Left lung (tissue), 10 donors: ENCODE data around the gene NWD2. TPM values are rescaled to one million over a fixed set of nuclear protein-coding genes. Genes with fewer than 3 reads are reported as not detected.
A peak's percentile ranks its signal among the peaks of the same experiment; 100 is the strongest.

Experiments used
- ATAC-seq: fragments of 200-7000 bp; cut with Tn5 transposase; one replicate; pipeline ENCODE4 v1.9.1; 2020; ENCODE audit warnings: moderate library complexity
- DNase-seq, 4 donors: peaks; one replicate each; pipeline ENCODE4 v3.0.0-alpha.2; 2013 to 2020
- H3K27ac ChIP-seq, 2 donors: fragments of 200-600 bp; sonication (generic) in 1 of 2; one replicate each; pipeline versions ENCODE4 v1.5.0 to v1.8.0; 2020 to 2021
- H3K27me3 ChIP-seq, 2 donors: fragments of 200-600 bp; sonication (generic) in 1 of 2; one replicate each; pipeline versions ENCODE4 v1.5.0 to v1.8.0; 2020 to 2021
- H3K36me3 ChIP-seq, 2 donors: fragments of 200-600 bp; sonication (generic) in 1 of 2; one replicate each; pipeline versions ENCODE4 v1.5.0 to v1.8.0; 2020 to 2021
- H3K4me1 ChIP-seq, 2 donors: fragments of 200-600 bp; one replicate each; pipeline ENCODE4 v1.8.0; 2021
- H3K4me3 ChIP-seq, 2 donors: fragments of 200-600 bp; sonication (generic) in 1 of 2; one replicate each; pipeline versions ENCODE4 v1.5.0 to v1.8.0; 2020 to 2021; ENCODE audit warnings: mild to moderate bottlenecking in 1 of 2
- H3K9me3 ChIP-seq, 2 donors: fragments of 200-600 bp; sonication (generic) in 1 of 2; one replicate each; pipeline versions ENCODE4 v1.5.0 to v1.8.0; 2020 to 2021
- CTCF ChIP-seq, 2 donors: fragments of 200-600 bp; sonication (generic) in 1 of 2; IDR thresholded peaks; one replicate each; pipeline versions ENCODE4 v1.5.0 to v1.8.0; 2021; ENCODE audit warnings: antibody characterized with exemption in 2 of 2
- intact Hi-C, 2 donors: fragments of 100-400 bp; cut with DNase I; formaldehyde crosslinking; loops; one replicate each; pipeline versions ENCODE4 v1.11.2 to v1.14.2; 2022
- polyA plus RNA-seq, 6 donors: library from polyadenylated mRNA; unstranded; fragments of 120-200 nt; gene quantifications; one replicate each; pipeline ENCODE4 v1.2.1, GENCODE V29; 2013; ENCODE audit not compliant: insufficient read length in 6 of 6
- total RNA-seq, 2 donors: library from RNA; stranded (reverse); fragmentation: NEBNext Ultra II Directional; extraction: Animal tissue kit (Norgen Biotek cat#: 25700); gene quantifications; one replicate each; pipeline ENCODE4 v1.2.1, GENCODE V29; 2021
- donor health status: DM: no; HTN: yes; CAD: no.
- donor health status: DM: no; HTN: no; CAD: no.

Gene NWD2
- total and polyA plus RNA-seq, 8 donors: 0.01 to 0.03 (median 0.03) TPM; not detected in 3

GRCh38 chr4:37245391-37245954, 930 bp downstream of the NWD2 start:
- no peaks in the 10 kb centered on the region for H3K9me3 ChIP-seq
- H3K27ac ChIP-seq: no peak overlapping the region
- ATAC-seq (no peak), DNase-seq (peak in 1 of 4 donors; percentile 53)
- H3K4me3 ChIP-seq: no peak overlapping the region
- no peak for TF ChIP-seq CTCF (IDR thresholded peaks at IDR 0.05)
- intact Hi-C loops: no loop called here
- H3K27me3 ChIP-seq: peaks cover 46 to 69% of the 10 kb centered on the region in 2 donors
- H3K4me1 ChIP-seq: peaks cover 4 to 10% of the 10 kb centered on the region in 2 donors
- H3K36me3 ChIP-seq: no peaks in the 10 kb centered on the region

GRCh38 chr4:37246891-37247290, 2.3 kb downstream of the NWD2 start:
- ATAC-seq: no peak
- Histone ChIP-seq H3K36me3 (no peaks in the 10 kb centered on the region), H3K27me3 (peaks cover 46 to 68% of the 10 kb centered on the region in 2 donors), H3K27ac (no peak overlapping the region), H3K4me1 (peaks cover 4 to 10% of the 10 kb centered on the region in 2 donors), H3K4me3 (no peak overlapping the region), H3K9me3 (no peaks in the 10 kb centered on the region)
- TF ChIP-seq CTCF (IDR thresholded peaks at IDR 0.05): no peak
- intact Hi-C loops: no loop called here
- no peak for DNase-seq

GRCh38 chr4:37258221-37258620, 13.7 kb downstream of the NWD2 start:
- intact Hi-C loops: no loop called here
- Histone ChIP-seq H3K4me3 (no peak overlapping the region), H3K36me3 (no peaks in the 10 kb centered on the region), H3K27me3 (no peaks in the 10 kb centered on the region), H3K27ac (no peak overlapping the region), H3K4me1 (no peaks in the 10 kb centered on the region), H3K9me3 (no peaks in the 10 kb centered on the region)
- ATAC-seq (no peak), DNase-seq (no peak)
- no peak for TF ChIP-seq CTCF (IDR thresholded peaks at IDR 0.05)

GRCh38 chr4:37268319-37268718, 23.8 kb downstream of the NWD2 start:
- Histone ChIP-seq H3K4me1 (no peaks in the 10 kb centered on the region), H3K9me3 (no peaks in the 10 kb centered on the region), H3K4me3 (no peak overlapping the region), H3K36me3 (no peaks in the 10 kb centered on the region), H3K27me3 (no peaks in the 10 kb centered on the region), H3K27ac (no peak overlapping the region)
- ATAC-seq: no peak
- intact Hi-C loops: no loop called here
- no peak for TF ChIP-seq CTCF (IDR thresholded peaks at IDR 0.05)
- peak in 1 of 4 donors; percentile 18 for DNase-seq

- H3K27ac ChIP-seq: no peak overlapping the region
- H3K4me3 ChIP-seq: no peak overlapping the region
- H3K27me3 ChIP-seq: no peaks in the 10 kb centered on the region
- peaks cover 0 to 7% of the 10 kb centered on the region in 2 donors for H3K9me3 ChIP-seq
- intact Hi-C loops: no loop called here
- no peaks in the 10 kb centered on the region for H3K4me1 ChIP-seq
- TF ChIP-seq CTCF (IDR thresholded peaks at IDR 0.05): no peak
- no peak for ATAC-seq
- no peak for DNase-seq
- no peaks in the 10 kb centered on the region for H3K36me3 ChIP-seq
Measured at GRCh38 chr4:37279121-37279520, 34.6 kb downstream of the NWD2 start.
